IPS DF 4.7 (cell line): ENCODE measurements around the gene CLIC4.
"Not testable (repeated sequence)": the region's sequence is repeated elsewhere in the genome, so short reads cannot be mapped to it uniquely, and the experiment has no call there.

Source experiments
- DNase-seq: peaks from one replicate; pipeline ENCODE4 v3.0.0-alpha.2; 2013; ENCODE audit warnings: low spot score; ENCODE audit errors: extremely low read depth

The CLIC4 gene

DNA sequence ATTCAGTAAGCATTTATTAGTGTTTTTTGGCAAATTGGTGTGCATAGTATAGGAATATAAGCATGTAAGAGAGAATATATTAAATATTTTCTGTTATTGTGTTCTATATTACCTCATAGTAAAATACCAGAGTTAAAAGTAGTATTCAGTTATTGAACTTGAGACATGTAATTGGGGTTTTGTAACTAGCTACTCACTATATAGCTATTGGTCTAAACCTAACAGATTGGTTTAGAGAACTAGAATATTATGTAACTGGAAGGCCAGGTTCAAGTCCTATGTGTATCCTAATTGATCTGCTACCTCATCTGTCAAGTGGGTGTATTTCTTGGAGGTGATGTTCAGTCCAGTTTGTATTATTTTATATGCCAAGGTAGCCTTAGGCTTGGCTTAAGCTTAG is 26.3 kb downstream of the CLIC4 start:
- DNase-seq, result no peak

DNA sequence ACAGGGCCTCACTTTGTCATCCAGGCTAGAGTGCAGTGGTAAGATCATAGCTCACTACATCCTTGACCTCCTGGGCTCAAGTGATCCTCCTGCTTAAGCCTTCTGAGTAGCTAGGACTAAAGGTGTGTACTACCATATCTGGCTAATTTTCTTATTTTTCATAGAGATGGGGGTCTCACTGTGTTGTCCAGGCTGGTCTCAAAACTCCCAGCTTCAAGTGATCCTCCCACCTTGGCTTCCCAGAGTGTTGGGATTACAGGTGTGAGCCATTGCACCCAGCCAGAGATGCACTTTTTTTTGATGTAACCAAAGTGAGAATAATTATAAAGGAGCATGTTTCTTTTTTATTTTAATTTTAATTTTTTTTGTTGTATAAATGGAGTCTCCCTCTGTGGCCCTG is 28.4 kb downstream of the CLIC4 start:
- DNase-seq, result no peak

DNA sequence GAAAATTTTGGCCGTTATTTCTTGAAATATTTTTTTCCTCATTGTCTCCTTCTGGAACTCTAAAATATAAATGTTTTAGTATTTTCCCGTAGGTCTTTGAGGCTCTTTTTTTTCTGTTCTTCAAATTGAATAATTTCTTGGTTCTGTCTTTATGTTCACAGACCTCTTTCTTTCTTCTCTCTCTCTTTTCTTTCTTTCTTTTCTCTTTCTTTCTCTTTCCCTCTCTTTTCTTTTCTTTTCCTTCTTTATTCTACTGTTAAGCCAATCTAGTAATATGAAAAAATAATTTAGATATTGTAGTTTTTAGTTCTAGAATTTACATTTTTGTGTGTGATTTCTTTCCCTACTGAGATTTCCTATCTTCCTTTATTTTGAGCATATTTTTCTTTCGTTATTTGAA is 30.1 kb downstream of the CLIC4 start:
- no peak for DNase-seq

DNA sequence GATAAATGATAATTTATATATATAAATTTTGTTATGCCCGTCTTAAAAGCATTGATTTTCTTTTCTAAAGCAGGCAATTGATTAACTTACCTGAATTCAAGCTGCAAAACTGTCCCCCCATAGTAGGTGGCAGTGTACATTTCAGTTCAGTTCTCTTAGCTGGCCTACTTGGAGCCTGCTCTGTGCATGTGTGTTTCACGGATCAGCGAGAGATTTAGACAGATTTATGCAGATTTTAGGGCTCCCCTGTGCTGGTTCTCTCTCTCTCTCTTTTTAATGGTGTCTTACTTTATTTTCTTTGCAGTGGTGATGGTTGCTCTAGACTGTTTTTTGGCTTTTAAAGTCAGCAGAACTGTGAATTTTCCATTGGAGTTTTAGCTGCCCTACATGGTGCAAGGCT is 30.7 kb downstream of the CLIC4 start:
- DNase-seq, result no peak

DNA sequence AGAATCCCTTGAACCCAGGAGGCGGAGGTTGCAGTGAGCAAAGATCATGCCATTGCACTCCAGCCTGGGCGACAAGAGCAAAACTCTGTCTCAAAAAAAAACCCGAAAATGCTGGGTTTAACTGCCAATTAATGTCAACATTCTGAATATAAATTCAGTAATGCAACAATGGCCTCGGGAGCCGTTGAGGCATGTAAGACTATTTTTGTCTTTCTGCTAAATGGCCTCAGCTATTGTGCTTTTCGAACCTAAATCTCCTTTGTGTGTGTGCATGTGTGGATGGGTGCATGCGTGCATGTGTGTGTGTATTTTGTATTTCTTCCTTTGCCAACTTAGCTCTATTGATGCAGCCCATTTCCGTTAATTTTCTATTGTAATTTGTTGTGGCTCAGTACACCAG is 31.6 kb downstream of the CLIC4 start:
- no peak for DNase-seq

DNA sequence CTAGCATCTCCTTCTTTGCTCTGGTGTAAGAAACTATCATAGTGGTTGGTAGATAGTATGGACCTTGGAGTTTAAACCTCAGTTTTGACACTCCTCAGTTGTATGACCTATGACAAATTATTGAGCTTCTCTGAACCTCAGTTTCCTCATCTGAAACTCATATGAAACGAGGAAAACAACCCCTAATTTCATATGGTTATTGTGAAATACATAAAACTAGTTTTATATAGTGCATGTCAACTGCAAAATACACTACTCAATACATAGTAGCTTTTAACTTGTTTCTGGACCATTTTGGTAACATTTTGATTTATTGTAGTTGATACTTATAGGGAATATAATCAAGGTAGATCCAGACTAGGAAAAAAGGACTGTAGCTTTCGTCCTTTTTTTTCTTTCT is 32.9 kb downstream of the CLIC4 start:
- DNase-seq, result no peak

DNA sequence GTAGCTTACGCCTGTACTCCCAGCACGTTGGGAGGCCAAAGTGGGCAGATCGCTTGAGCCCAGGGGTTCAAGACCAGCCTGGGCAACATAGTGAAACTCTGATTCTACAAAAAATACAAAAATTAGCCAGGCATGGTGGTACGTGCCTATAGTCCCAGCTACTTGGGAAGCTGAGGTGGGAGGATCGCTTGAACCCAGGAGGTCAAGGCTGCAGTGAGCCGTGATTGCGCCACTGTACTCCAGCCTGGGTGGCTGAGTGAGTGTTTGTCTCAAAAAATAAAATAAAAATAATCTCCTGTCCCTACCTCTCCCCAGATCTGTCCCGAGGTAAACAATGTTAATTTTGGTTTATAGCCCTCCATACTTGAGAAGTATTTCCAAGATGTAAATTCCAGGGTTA is 34.0 kb downstream of the CLIC4 start:
- not testable (repeated sequence) for DNase-seq

DNA sequence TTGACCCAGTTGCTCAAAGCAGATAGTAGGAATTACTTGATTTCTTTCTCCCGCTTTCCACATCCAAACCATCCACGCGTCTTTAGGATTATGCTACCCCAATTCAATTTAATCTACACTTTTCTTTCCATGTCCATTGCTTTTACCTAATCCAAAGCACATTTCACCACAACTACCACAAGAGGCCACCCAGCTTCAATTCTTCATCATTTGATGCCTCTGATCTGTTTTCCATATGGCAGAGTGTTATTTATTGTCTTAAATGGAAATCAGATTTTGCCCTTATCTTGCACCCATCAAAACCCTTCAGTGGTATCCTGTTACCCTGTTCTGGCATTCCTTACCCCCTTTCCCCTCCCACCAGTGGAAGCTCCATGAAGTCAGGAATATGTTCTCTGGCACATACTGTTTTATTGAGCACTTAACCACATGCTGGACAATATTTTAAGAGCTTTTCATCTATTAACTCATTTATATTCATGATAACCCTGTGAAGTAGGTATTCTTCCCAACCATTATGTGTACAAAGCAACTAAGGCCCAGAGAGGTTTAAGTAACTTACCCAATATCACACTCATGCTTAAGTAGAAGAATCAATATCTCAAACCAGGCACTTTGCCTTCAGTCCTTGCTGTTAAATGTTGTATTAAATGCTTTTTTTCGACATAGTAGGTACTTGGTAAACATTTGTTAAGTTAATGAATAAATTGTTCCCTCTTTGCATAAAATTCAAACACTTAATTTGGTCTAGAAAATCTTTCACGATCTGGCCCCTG is 34.6 kb downstream of the CLIC4 start:
- DNase-seq, result no peak

DNA sequence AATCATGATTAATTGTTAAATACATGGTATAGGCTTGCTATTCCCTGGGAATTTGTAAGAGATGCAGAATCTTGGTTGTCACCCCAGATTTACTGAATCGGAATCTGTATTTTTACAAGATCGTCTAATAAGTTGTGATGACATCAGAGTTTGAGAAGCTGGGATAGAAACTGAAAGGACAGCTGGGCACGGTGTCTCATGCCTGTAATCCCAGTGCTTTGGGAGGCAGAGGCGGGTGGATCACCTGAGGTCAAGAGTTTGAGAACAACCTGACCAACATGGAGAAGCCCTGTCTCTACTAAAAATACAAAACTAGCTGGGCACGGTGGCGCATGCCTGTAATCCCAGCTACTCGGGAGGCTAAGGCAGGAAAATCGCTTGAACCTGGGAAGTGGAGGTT is 35.4 kb downstream of the CLIC4 start:
- not testable (repeated sequence) for DNase-seq

DNA sequence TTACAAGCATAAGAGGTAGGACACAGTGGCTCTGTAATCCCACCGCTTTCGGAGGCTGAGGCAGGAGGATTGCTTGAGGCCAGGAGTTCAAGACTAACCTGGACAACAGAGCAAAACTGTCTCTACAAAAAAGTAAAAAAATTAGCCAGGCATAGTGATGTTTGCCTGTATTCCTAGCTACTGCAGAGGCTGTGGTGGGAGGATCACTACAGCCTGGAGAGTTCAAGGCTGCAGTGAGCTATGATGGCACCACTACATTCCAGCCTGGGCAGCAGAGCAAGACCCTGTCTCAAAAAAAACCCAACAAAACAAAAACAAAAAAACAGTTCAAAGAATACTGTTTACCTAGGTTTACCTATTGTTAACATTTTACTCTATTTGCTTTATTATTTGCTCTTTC is 37.4 kb downstream of the CLIC4 start:
- DNase-seq, result no peak

DNA sequence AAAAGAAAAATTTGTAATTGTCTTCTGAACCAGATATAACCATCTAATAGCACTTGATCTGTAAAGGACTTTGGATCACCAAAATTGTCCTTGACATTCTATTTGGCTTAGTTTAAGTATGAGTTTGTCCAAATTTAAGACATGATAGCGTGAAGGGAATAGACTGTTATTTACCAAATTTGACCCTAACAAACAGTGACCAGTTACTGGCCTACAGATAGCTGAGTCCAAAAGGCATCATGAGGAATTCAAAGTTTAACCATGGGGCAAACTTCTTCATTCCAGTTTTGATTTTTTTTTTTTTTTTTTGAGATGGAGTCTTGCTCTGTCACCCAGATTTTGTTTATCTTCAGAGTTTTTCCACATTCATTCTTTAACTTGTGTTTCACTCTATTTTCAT is 38.5 kb downstream of the CLIC4 start:
- DNase-seq, result no peak

DNA sequence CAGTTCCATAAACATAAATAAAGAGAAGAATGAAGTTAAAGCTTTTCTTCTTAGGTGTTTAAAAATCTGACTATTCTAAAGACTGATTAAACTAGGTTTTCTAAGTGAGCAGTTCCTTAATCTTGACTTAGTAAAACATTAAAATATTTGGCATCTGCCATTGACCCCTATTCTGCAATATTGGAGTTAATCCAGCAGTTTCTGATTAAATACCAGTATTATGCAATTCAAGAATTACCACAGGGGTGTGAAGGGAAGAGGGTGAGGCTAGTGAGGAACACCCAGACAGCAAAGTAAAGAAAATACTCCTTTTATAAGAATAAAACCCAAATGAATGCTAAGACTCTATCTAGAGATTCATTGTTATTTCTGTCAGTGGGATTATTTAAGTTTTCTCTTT is 40.9 kb downstream of the CLIC4 start:
- DNase-seq, result no peak

DNA sequence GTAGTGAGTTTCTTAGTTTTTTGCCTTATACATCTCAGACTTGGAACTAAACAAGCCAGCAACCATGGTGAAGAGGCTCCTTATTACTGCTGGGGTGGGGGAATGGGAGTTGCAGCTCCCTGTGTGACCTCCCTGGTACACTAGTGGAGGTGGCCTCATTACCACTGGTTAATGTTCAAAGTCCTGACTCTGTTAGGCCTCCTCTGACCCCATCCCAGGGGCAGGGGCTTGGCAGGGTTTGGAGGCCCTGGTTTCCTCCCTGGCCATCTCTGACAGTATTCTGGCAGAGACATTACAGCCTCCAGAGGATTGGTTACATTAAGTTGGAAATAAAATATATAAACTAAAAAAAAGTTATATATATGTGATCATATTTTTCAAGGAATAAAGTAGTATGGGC is 45.2 kb downstream of the CLIC4 start:
- no peak for DNase-seq

DNA sequence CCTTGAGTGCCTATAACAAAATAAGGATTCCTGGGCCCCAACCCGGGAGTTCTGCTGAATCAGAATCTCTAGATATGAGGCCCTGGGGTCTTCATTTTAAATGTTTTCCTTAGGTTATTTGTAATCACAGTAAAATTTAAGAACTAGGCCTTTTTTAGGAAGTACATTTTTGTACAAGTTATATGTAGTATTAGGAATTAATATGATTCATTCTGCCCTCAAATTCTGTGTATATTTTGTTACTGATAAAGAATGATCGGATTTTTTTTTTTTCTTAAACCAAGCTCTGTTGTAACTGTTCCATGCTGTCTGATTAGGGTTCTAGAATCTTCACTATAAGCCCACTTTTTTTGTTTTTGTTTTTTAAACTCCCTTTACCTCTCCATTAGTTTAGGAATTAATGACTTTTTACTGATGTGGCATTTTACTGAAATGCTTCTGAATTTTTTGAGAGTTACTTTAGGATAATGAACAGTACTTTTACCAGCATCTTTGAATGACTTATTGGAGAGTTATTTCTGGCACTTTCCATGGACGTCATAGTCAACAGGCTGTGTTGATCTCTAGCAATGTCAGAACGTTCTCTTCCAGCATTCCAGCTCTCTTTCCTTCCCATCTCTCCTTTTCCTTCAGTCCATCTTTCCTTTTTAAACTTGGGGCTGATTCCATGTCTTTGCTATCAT is 48.3 kb downstream of the CLIC4 start:
- DNase-seq, result no peak

DNA sequence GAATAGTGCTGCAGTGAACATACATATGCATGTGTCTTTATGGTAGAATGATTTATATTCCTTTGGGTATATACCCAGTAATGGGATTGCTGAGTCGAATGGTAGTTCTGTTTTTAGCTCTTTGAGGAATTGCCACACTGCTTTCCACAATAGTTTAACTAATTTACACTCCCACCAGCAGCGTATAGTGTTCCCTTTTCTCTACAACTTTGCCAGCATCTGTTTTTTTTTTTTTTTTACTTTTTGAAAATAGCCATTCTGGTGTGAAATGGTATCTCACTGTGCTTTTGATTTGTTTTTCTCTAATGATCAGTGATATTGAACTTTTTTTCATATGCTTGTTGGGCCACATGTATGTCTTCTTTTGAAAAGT is 48.9 kb downstream of the CLIC4 start:
- DNase-seq, result not testable (repeated sequence)

DNA sequence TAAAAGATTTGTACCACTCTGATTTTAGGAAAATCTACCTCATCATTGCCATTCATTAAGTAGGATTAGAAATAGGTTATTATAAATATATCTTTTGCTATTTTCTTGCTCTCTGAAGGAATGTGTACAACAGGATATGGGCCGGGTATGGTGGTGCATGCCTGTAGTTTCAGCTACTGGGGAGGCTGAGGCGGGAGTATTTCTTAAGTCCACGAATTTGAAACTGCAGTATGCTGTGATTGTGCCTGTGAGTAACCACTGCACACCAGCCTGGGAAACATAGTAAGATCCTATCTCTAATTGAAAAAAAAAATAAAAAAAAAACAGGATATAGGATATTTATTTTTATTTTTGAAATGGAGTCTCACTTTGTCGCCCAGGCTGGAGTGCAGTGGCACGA is 50.0 kb downstream of the CLIC4 start:
- DNase-seq, result no peak

DNA sequence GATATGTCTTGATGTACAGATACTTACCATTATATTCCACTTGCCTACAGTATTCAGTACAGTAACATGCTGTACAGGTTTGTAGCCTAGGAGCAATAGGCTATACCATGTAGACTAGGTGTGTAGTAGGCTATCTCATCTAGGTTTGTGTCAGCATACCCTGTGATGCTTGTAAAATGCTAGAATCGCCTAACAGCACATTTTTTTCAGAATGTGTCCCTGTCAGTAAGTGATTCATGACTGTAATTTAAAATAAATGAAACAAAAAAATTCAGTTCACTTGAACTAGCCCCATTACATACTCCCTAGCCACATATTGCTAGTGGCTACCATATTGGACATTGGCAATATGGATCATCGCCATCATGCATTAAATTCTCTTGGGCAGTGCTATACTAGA is 51.3 kb downstream of the CLIC4 start:
- no peak for DNase-seq

DNA sequence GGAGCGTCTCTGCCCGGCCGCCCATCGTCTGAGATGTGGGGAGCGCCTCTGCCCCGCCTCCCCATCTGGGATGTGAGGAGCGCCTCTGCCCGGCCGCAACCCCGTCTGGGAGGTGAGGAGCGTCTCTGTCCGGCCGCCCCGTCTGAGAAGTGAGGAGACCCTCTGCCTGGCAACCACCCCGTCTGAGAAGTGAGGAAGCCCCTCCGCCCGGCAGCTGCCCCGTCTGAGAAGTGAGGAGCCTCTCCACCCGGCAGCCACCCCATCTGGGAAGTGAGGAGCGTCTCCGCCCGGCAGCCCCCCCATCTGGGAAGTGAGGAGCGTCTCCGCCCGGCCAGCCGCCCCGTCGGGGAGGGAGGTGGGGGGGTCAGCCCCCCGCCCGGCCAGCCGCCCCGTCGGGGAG is 54.0 kb downstream of the CLIC4 start:
- DNase-seq, result not testable (repeated sequence)

DNA sequence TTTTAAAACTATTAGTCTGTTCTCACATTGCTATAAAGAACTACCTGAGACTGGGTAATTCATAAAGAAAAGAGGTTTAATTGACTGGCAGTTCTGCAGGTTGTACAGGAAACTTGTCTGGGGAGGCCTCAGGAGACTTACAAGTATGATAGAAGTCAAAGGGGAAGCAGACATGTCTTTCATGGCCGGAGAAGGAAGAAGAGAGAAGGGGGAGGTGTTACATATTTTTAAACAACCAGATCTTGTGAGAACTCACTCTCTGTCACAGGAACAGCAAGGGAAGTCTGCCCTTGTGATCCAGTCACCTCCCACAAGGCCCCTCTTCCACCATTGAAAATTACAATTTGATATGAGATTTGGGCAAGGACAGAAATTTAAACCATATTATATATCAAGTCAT is 55.9 kb downstream of the CLIC4 start:
- no peak for DNase-seq

DNA sequence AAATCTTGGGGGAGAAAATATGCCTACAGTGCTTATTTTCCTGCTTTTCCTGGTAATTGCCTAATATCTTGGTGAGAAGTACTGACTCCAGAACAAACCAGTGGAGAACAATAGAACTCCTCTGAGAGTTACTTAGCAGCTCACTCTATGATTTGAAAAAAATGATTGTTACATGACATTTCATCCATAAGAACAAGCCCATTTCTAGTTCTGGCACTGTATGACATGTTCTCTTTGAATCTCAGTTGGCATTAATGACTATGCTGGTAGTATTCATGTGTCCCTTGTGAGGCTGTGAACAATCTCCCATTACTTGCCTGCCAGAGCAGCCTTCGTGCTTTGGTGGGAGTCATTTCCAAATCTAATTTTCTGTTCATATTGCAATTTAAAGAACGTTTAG is 58.0 kb downstream of the CLIC4 start:
- DNase-seq, result no peak

DNA sequence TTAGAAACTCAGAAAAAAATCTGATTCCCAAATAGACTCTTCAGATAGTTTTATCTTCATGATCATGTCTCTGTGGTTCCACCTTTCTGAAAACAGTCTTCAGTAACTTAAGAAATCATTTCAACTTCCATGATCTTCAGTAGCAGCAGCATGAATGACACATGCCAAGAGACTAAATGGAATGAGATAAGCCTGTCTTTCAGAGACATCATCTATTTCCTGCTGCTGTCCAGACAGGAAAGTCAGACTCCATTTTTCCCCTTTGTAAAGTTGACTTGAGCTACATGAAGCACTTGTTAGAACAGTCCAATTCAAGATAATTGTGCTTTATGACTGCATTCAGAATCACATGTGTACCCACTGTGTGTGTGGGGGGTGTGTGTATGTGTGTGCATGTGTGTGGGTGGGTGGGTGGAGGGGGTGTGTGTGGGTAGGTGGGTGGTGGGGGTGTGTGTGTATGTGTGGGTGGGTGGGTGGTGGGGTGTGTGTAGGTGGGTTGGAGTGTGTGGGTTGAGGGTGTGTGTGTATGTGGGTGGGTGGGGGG is 58.8 kb downstream of the CLIC4 start:
- DNase-seq, result no peak

DNA sequence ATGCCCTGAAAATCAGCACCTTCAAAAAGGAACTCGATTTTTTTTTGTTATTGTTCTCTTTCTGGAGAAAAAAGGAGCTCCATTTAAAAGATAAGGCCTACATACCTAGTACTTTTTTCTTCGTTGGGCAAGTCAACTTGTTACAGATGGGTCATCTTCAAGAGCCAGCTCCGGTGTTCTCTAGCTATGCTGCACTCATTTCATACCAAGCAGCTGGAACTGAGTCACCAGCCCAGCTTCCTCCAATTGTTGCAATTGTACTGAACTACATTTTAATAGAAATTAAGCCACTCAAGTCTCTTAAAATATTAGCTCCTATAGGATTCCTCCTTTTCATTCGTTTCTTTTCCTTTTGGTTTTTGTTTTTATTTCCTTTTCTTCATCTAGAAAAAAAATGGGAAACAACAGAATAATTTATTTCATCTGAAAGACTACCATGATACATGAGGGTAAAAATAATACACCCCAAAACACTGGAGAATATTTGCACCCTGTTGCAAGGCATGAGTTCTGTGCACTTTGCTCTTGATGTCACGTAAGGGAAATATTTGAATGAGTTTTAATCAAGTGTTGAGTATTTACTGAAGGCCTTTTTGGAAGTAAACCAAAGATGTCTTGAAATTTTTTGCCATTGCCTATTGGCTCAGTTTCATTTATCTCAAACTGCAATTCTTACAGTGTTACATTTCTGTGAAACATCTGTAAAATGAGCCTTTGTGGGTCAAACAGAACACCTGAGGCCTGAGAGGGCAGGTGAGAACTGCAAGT is 60.5 kb downstream of the CLIC4 start:
- DNase-seq, result no peak
